ENCODE measurements around the gene DTL. TPM values are rescaled to one million over a fixed set of nuclear protein-coding genes. Genes with fewer than 3 reads are reported as not detected.

Gene DTL
- total RNA-seq, 1 experiment from 2014 or later = 73.0 TPM

GRCh38 chr1:212012034-212012740 is 23.4 kb upstream of the DTL start:
- Mint-ChIP-seq H3K36me3 (ENCODE audit: insufficient read depth in 1 of 3, low read depth in 3 of 3) (peaks cover 20 to 34% (median 26%) of the 10 kb centered on the region in 3 experiments), H3K27me3 (ENCODE audit: low read depth) (no peaks in the 10 kb centered on the region), H3K9me3 (peaks cover 4 to 8% of the 10 kb centered on the region in 2 experiments; a peak in 4 of 5 replicates), H3K27ac (no peak overlapping the region; a peak in 1 of 7 replicates), H3K4me3 (no peak overlapping the region), H3K4me1 (0 out of 4 replicates have a peak, but pooled peaks cover 0 to 5% of the 10 kb centered on the region in 2 experiments)
- H3K79me2 ChIP-seq (ENCODE audit: insufficient read depth, low read length) = no peaks in the 10 kb centered on the region
- no peaks in the 10 kb centered on the region for H3K4me1 ChIP-seq (ENCODE audit: insufficient read depth, low read length)
- no peak overlapping the region for H4K5ac ChIP-seq (ENCODE audit: insufficient read length, low read depth, low read length)
- H3K18ac ChIP-seq (ENCODE audit: insufficient read length, low read depth, low read length) = no peak overlapping the region
- no peak overlapping the region for H2AFZ ChIP-seq (ENCODE audit: low read length)
- H2AK5ac ChIP-seq (ENCODE audit: insufficient read length, low read length) = no peak overlapping the region
- H3K23me2 ChIP-seq (ENCODE audit: insufficient read length, low read depth, low read length, poor library complexity, severe bottlenecking) = no peaks in the 10 kb centered on the region
- H3K14ac ChIP-seq (ENCODE audit: insufficient read depth, low read length) = no peak overlapping the region
- no peak overlapping the region for H3K4me2 ChIP-seq (ENCODE audit: insufficient read depth, insufficient read length, low read length)
- no peaks in the 10 kb centered on the region for H3K79me1 ChIP-seq (ENCODE audit: insufficient read depth, low read depth, low read length, poor library complexity, severe bottlenecking)
- no CpG with 5 or more reads among the region's 7 CpGs for WGBS (ENCODE audit: extremely low coverage, insufficient read length, low lambda C conversion rate)
- no peak overlapping the region for H3K23ac ChIP-seq (ENCODE audit: insufficient read length, low read depth, low read length)
- H4K8ac ChIP-seq (replicated peaks; ENCODE audit: insufficient read length, low read depth, low read length) = no peak overlapping the region
- no peak overlapping the region for H2BK15ac ChIP-seq (ENCODE audit: low read depth, low read length)
- no peak overlapping the region for H2BK120ac ChIP-seq (ENCODE audit: low read depth, low read length, poor library complexity, severe bottlenecking)
- TF ChIP-seq, protein P1, sequence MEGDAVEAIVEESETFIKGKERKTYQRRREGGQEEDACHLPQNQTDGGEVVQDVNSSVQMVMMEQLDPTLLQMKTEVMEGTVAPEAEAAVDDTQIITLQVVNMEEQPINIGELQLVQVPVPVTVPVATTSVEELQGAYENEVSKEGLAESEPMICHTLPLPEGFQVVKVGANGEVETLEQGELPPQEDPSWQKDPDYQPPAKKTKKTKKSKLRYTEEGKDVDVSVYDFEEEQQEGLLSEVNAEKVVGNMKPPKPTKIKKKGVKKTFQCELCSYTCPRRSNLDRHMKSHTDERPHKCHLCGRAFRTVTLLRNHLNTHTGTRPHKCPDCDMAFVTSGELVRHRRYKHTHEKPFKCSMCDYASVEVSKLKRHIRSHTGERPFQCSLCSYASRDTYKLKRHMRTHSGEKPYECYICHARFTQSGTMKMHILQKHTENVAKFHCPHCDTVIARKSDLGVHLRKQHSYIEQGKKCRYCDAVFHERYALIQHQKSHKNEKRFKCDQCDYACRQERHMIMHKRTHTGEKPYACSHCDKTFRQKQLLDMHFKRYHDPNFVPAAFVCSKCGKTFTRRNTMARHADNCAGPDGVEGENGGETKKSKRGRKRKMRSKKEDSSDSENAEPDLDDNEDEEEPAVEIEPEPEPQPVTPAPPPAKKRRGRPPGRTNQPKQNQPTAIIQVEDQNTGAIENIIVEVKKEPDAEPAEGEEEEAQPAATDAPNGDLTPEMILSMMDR (conservative IDR thresholded peaks at IDR 0.05) = peak; percentile 91
- no peak overlapping the region for H3K56ac ChIP-seq (ENCODE audit: insufficient read length, low read depth, low read length)
- H2BK5ac ChIP-seq (ENCODE audit: insufficient read length, low read length) = no peak overlapping the region
- peak; percentile 71 for DNase-seq
- no peak overlapping the region for H2BK12ac ChIP-seq (ENCODE audit: insufficient read length, low read depth, low read length)
- no peaks in the 10 kb centered on the region for H3K27me3 ChIP-seq (ENCODE audit: insufficient read depth, low read length)
- no peaks in the 10 kb centered on the region for H3K9me3 ChIP-seq (ENCODE audit: control insufficient read depth, low read depth, low read length)
- H4K20me1 ChIP-seq (ENCODE audit: control insufficient read depth, insufficient read depth, insufficient read length) = no peaks in the 10 kb centered on the region
- H3K9ac ChIP-seq (ENCODE audit: extremely low read depth, insufficient read length, low read length) = no peak overlapping the region
- no peak overlapping the region for H3T11ph ChIP-seq (ENCODE audit: low read length)
- H3K4ac ChIP-seq (ENCODE audit: low read depth, low read length) = no peak overlapping the region
- H3K27ac ChIP-seq (ENCODE audit: insufficient read length, low read depth, low read length) = no peak overlapping the region
- H4K91ac ChIP-seq (ENCODE audit: insufficient read length, low read depth, low read length) = no peak overlapping the region
- H2BK20ac ChIP-seq (ENCODE audit: low read depth, low read length, poor library complexity, severe bottlenecking) = no peak overlapping the region

All from H9 (cell line).